GM23338 (cell line): ENCODE results near the gene THSD4.

Experiments
- CREB1 ChIP-seq: fragments of 250-450 bp; sonication (Bioruptor Pico); IDR thresholded peaks from 2 replicates; pipeline ENCODE4 v1.5.0; 2020; ENCODE audit warnings: low read depth, mild to moderate bottlenecking, moderate library complexity
- CTCF ChIP-seq, 2 experiments: fragments of 200-600 bp in 1 of 2; sonication (generic) in 1 of 2; conservative IDR thresholded peaks; 2 replicates each; pipeline versions ENCODE4 v1.5.1 to v1.6.1; 2016 to 2017; ENCODE audit warnings: antibody characterized with exemption in 2 of 2, low read depth in 2 of 2, mild to moderate bottlenecking in 2 of 2, moderate library complexity in 1 of 2
- EZH2 ChIP-seq: fragments of 200-600 bp; sonication (generic); IDR thresholded peaks from one replicate; pipeline ENCODE4 v1.8.0; 2017; ENCODE audit warnings: antibody characterized with exemption, mild to moderate bottlenecking, low read depth; ENCODE audit not compliant: unreplicated experiment
- EZH2phosphoT487 ChIP-seq: fragments of 200-600 bp; sonication (generic); IDR thresholded peaks from one replicate; pipeline ENCODE4 v1.8.1; 2018; ENCODE audit warnings: antibody characterized with exemption; ENCODE audit not compliant: unreplicated experiment
- POLR2AphosphoS5 ChIP-seq: IDR thresholded peaks from 2 replicates; pipeline ENCODE4 v1.6.1; 2016; ENCODE audit warnings: antibody characterized with exemption, low read depth
- REST ChIP-seq: IDR thresholded peaks from one replicate; pipeline ENCODE4 v1.6.1; 2018; ENCODE audit warnings: antibody characterized with exemption; ENCODE audit not compliant: unreplicated experiment
- STAT1 ChIP-seq: IDR thresholded peaks from one replicate; pipeline ENCODE4 v1.6.1; 2016; ENCODE audit warnings: antibody characterized with exemption; ENCODE audit not compliant: unreplicated experiment

GRCh38 chr15:71252044-71252739, 136.9 kb downstream of the THSD4 start:
- TF ChIP-seq EZH2 (no peak), CTCF (conservative IDR thresholded peaks at IDR 0.05; ENCODE audit: low read depth in 2 of 2) (no peak), POLR2AphosphoS5 (no peak), STAT1 (no peak), REST (no peak), EZH2phosphoT487 (no peak), CREB1 (no peak)
